Mononuclear cell (primary cell): ENCODE data around the gene ADAM12. TPM values are rescaled to one million over a fixed set of nuclear protein-coding genes. Genes with fewer than 3 reads are reported as not detected.

Source experiments
- H3K27me3 ChIP-seq: 2 replicates; pipeline ENCODE4 v1.6.0; 2011; ENCODE audit warnings: low read length, control low read depth; ENCODE audit not compliant: insufficient read depth
- H3K4me1 ChIP-seq: 2 replicates; pipeline ENCODE4 v1.5.1; 2011; ENCODE audit warnings: mild to moderate bottlenecking, low read length, control low read depth; ENCODE audit not compliant: insufficient read depth
- H3K4me3 ChIP-seq: 2 replicates; pipeline ENCODE4 v1.5.1; 2011; ENCODE audit warnings: mild to moderate bottlenecking, low read length, moderate library complexity
- H3K9me3 ChIP-seq: 2 replicates; pipeline ENCODE4 v1.5.1; 2011; ENCODE audit warnings: low read depth, mild to moderate bottlenecking, control low read depth, low read length
- total RNA-seq: library from RNA; depleted of rRNA; stranded (reverse); fragments of >200 nt; gene quantifications from one replicate; pipeline ENCODE4 v1.2.3, GENCODE V29; 2012

ADAM12 gene
- total RNA-seq, 1 donor = 1.7 TPM

- H3K4me3 ChIP-seq = no peak overlapping the region
- H3K27me3 ChIP-seq = no peaks in the 10 kb centered on the region
- H3K9me3 ChIP-seq = no peaks in the 10 kb centered on the region
- no peaks in the 10 kb centered on the region for H3K4me1 ChIP-seq
Observed at GRCh38 chr10:126417220-126417825, 29.0 kb upstream of the ADAM12 start.

GRCh38 chr10:126409821-126410220 lies 21.5 kb upstream of the ADAM12 start:
- Histone ChIP-seq H3K9me3 (no peaks in the 10 kb centered on the region), H3K4me1 (no peaks in the 10 kb centered on the region), H3K27me3 (no peaks in the 10 kb centered on the region), H3K4me3 (no peak overlapping the region)

DNA sequence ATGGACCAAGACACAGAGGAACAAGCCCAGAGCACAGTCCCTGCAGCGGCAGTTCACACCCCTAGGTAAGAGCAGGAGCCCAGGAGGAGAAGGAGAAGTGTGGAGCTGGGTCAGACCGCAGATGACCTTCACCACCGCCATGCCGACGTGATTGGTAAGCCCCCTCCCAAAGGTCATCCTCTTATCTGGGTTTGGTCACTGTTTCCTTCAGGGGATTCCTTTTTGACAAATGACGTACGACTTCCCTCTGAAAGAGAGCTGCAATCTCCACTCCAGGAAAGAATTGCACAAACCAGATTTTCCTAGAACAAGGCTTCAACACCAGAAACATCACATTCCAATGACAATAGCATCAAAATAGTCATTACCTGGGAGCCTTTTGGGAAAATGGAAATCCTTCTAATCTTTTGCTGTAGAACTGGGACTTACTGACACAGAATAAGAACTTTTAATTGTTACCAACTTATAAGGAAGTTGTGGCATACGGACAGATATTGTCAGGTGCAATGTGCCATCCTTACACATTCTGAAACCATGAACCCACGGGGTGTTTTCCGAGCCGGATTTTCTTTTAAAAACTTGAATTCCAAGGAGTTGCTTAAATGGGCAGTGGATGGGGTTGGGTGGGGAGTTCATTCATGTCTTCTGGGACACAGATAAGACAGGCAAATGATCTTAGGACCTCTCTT lies 20.8 kb upstream of the ADAM12 start:
- Histone ChIP-seq H3K4me3 (no peak overlapping the region), H3K4me1 (no peaks in the 10 kb centered on the region), H3K27me3 (no peaks in the 10 kb centered on the region), H3K9me3 (no peaks in the 10 kb centered on the region)

- Histone ChIP-seq H3K4me1 (no peaks in the 10 kb centered on the region), H3K27me3 (no peaks in the 10 kb centered on the region), H3K4me3 (no peak overlapping the region), H3K9me3 (no peaks in the 10 kb centered on the region)
Observed at GRCh38 chr10:126407831-126408230, 19.6 kb upstream of the ADAM12 start.

- Histone ChIP-seq H3K4me3 (no peak overlapping the region), H3K9me3 (no peaks in the 10 kb centered on the region), H3K4me1 (no peaks in the 10 kb centered on the region), H3K27me3 (no peaks in the 10 kb centered on the region)
Observed at GRCh38 chr10:126405239-126405775, 17.0 kb upstream of the ADAM12 start.

DNA sequence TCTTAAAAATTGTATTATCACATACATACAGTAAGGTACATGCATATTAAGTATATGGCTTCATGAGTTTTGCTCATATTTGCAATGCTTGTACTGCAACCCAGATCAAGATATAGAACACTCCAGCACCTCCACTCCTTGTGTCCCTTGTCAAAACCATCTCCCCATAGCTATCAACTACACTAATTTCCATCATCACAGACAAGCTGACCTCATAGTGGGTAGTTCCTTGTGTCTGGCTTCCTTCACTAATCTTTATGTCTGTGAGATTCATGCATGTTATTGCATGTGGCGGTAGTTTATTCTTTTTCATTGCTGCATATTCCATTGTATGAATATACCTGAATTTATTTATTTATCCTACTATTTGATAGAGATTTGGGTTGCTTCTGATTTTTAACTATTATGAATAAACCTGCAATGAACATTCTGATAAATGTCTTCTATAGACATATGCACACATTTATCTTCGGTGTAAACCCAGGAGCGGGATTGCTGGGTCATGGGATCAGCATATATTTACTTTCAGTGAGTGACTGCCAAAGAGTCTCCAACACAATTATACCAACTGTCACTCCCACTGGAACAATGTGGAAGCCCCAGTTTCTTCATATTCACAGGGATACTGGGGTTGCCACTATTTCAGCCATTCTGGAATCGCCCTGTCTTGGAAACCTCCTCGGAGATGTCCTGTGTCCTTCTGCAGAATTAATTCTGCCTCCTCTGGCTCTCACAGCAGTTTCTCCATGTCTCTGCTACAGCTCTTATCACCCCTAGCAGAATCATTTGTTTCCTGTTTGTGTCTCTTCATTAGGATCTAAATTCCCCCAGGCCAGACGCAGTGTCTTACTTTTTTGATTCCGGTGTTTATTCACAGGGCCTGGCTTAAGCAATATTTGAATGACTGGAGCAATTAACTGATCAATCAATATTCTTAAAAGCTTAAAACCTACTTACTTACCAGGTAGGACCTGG lies 14.7 kb upstream of the ADAM12 start:
- no peaks in the 10 kb centered on the region for H3K27me3 ChIP-seq
- H3K9me3 ChIP-seq = no peaks in the 10 kb centered on the region

GRCh38 chr10:126400641-126401040 lies 12.4 kb upstream of the ADAM12 start:
- no peaks in the 10 kb centered on the region for H3K4me1 ChIP-seq
- H3K4me3 ChIP-seq = no peak overlapping the region
- H3K9me3 ChIP-seq = no peaks in the 10 kb centered on the region
- no peaks in the 10 kb centered on the region for H3K27me3 ChIP-seq

More for the DNA sequence above, 14.7 kb upstream of the ADAM12 start:
- Histone ChIP-seq H3K4me1 (no peaks in the 10 kb centered on the region), H3K4me3 (no peak overlapping the region)

DNA sequence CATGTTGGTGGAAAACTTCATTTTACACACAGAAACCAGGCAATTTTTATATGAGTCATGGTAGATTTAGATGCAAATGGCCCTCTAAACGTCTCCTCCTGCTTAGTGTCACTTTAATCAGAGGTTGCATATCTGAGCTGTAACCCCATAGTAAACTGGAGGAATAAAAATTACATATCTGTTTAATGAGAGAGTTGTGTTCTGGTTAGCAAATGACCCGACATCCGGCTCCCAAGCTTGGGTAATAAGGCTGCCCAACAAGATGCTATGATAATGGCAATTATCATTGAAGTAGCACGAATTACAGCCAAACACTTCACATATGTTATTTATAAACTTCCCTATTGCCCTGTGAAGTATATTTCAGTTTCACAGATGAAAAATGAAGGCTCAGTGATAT lies 10.6 kb upstream of the ADAM12 start:
- no peak overlapping the region for H3K4me3 ChIP-seq
- no peaks in the 10 kb centered on the region for H3K27me3 ChIP-seq
- no peaks in the 10 kb centered on the region for H3K9me3 ChIP-seq
- no peaks in the 10 kb centered on the region for H3K4me1 ChIP-seq

GRCh38 chr10:126398383-126398743 lies 10.1 kb upstream of the ADAM12 start:
- no peak overlapping the region for H3K4me3 ChIP-seq
- no peaks in the 10 kb centered on the region for H3K27me3 ChIP-seq
- H3K9me3 ChIP-seq = no peaks in the 10 kb centered on the region
- H3K4me1 ChIP-seq = no peaks in the 10 kb centered on the region

DNA sequence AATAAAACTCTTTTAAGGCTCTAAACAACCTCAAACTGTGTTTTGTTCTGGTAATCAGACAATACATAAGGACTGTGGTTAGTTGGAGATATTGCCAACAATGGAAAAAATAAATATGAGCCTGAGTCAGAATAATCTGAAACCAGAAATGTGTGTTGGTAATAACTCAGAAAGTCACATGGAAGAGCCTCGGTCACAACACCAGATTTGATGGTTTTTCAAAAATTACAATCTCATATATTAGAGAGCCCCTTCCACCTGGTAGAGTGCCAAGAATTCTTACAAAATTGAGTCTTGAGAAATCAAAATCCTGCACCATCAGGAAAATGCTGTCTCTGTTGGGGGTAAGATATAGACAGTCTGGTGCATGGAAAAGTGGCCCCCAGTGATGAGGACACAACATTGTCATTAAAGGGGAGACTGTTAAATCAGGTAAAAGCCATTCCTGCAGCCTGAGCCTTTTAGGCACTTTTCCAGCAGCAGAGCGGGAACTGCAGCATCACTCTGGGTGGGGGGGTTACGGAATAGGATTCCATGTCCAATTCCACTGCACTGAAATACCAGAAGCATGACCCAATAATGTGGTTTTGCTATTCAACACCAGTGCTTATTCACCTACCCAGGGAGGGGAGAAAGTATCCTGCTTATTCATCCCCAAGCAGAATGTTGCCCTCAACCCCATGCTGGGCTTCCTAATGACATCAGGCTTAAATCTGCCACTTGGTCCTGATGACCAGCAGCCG lies 9.5 kb upstream of the ADAM12 start:
- Histone ChIP-seq H3K4me3 (no peak overlapping the region), H3K9me3 (no peaks in the 10 kb centered on the region), H3K27me3 (no peaks in the 10 kb centered on the region), H3K4me1 (no peaks in the 10 kb centered on the region)

DNA sequence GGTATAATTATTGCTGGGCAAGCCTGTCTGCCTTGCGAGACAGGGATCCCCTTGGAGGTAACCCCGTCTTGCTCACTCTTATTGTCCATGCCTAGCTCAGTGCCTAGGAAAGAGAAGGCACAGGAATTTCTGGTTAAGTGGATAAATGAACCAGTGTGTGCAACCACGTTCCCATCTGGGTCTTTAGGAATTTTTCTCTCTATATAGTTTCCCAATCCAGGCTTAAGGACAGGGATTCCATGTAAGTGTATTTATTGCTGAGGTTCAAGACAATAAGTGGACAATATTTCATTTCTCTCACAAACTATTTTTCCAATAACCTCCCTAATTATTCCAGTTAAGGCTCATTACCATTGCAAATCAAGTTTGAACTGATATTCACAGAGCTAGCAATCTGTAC lies 8.9 kb upstream of the ADAM12 start:
- Histone ChIP-seq H3K4me1 (no peaks in the 10 kb centered on the region), H3K9me3 (no peaks in the 10 kb centered on the region), H3K27me3 (no peaks in the 10 kb centered on the region), H3K4me3 (no peak overlapping the region)

DNA sequence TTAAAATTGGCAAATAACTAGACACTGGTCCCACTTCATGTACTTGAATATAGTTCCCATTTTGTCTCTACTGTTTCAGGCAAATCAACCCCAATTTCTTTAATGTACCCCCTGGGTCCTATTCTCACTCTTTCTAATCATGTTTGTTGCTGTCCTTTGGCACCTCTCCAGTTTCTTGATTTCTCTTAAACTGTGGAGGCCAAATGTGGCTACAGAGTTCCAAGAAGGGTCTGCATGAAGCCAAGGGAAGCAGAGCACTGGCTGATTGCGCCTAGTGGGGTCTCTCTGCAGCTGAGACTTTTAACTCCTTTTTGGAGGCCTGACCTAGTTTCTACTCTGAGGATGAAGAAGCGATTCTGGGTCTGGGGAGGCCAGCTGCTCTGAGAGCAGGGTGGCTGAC lies 6.7 kb upstream of the ADAM12 start:
- Histone ChIP-seq H3K4me3 (no peak overlapping the region), H3K4me1 (no peaks in the 10 kb centered on the region), H3K9me3 (no peaks in the 10 kb centered on the region), H3K27me3 (peaks cover 4% of the 10 kb centered on the region)

GRCh38 chr10:126393076-126393475 lies 4.8 kb upstream of the ADAM12 start:
- H3K4me1 ChIP-seq = no peaks in the 10 kb centered on the region
- H3K4me3 ChIP-seq = no peak overlapping the region
- H3K27me3 ChIP-seq = peaks cover 16% of the 10 kb centered on the region
- H3K9me3 ChIP-seq = no peaks in the 10 kb centered on the region

- no peak overlapping the region for H3K4me3 ChIP-seq
- H3K9me3 ChIP-seq = no peaks in the 10 kb centered on the region
- H3K27me3 ChIP-seq = peaks cover 18% of the 10 kb centered on the region
- H3K4me1 ChIP-seq = no peaks in the 10 kb centered on the region
Observed at GRCh38 chr10:126392469-126392868, 4.2 kb upstream of the ADAM12 start.
